SK-N-SH treated with all-trans-retinoic acid at 6 μM for 48 hours (cell line): ENCODE data around the gene REXO1.

ENCODE experiments used
- ATAC-seq: fragments of 200-7000 bp; cut with Tn5 transposase; 3 replicates; pipeline ENCODE4 v1.9.1; 2020; ENCODE audit warnings: mild to moderate bottlenecking, moderate library complexity
- ARNTL ChIP-seq: fragments of 450-650 bp; formaldehyde crosslinking; IDR thresholded peaks from 2 replicates; pipeline ENCODE4 v1.5.0; 2020; ENCODE audit warnings: low read depth, mild to moderate bottlenecking, moderate library complexity, borderline replicate concordance
- BACH2 ChIP-seq: fragments of 250-450 bp; sonication (Bioruptor Pico); IDR thresholded peaks from 2 replicates; pipeline ENCODE4 v1.9.0; 2021; ENCODE audit warnings: mild to moderate bottlenecking, borderline replicate concordance
- CREB5 ChIP-seq: fragments of 250-450 bp; sonication (Bioruptor Pico); IDR thresholded peaks from 2 replicates; pipeline ENCODE4 v1.5.1; 2020; ENCODE audit warnings: low read depth, mild to moderate bottlenecking, moderate library complexity
- CSDC2 ChIP-seq: fragments of 250-450 bp; sonication (Bioruptor Pico); IDR thresholded peaks from 2 replicates; pipeline ENCODE4 v1.5.0; 2020; ENCODE audit warnings: mild to moderate bottlenecking, moderate library complexity
- CSRNP3 ChIP-seq: fragments of 250-450 bp; sonication (Bioruptor Pico); IDR thresholded peaks from 2 replicates; pipeline ENCODE4 v1.5.1; 2021; ENCODE audit warnings: mild to moderate bottlenecking, moderate library complexity
- ESRRG ChIP-seq: fragments of 250-450 bp; sonication (Bioruptor Pico); IDR thresholded peaks from 2 replicates; pipeline ENCODE4 v1.6.1; 2021; ENCODE audit warnings: mild to moderate bottlenecking
- GLIS3 ChIP-seq: fragments of 250-450 bp; sonication (Bioruptor Pico); IDR thresholded peaks from 2 replicates; pipeline ENCODE4 v1.5.0; 2020; ENCODE audit warnings: mild to moderate bottlenecking, moderate library complexity
- ISL1 ChIP-seq: fragments of 250-450 bp; sonication (Bioruptor Pico); IDR thresholded peaks from 2 replicates; pipeline ENCODE4 v2.1.2; 2022; ENCODE audit warnings: mild to moderate bottlenecking, moderate library complexity
- OSR1 ChIP-seq: fragments of 250-450 bp; sonication (Bioruptor Pico); IDR thresholded peaks from 2 replicates; pipeline ENCODE4 v1.8.0; 2022; ENCODE audit warnings: moderate library complexity, mild to moderate bottlenecking, inconsistent platforms
- POU6F1 ChIP-seq: fragments of 250-450 bp; sonication (Bioruptor Pico); IDR thresholded peaks from 2 replicates; pipeline ENCODE4 v1.8.0; 2021; ENCODE audit warnings: low read depth, mild to moderate bottlenecking, moderate library complexity, borderline replicate concordance
- PPARA ChIP-seq: fragments of 250-450 bp; sonication (Bioruptor Pico); IDR thresholded peaks from 2 replicates; pipeline ENCODE4 v1.5.0; 2020; ENCODE audit warnings: mild to moderate bottlenecking, borderline replicate concordance
- RARB ChIP-seq: fragments of 250-450 bp; sonication (Bioruptor Pico); IDR thresholded peaks from 2 replicates; pipeline ENCODE4 v1.8.0; 2021; ENCODE audit warnings: mild to moderate bottlenecking, moderate library complexity
- SNAI2 ChIP-seq: fragments of 250-450 bp; sonication (Bioruptor Pico); IDR thresholded peaks from 2 replicates; pipeline ENCODE4 v1.5.0; 2020; ENCODE audit warnings: mild to moderate bottlenecking, moderate library complexity
- TCF4 ChIP-seq: fragments of 250-450 bp; sonication (Bioruptor Pico); IDR thresholded peaks from 2 replicates; pipeline ENCODE4 v1.8.0; 2021; ENCODE audit warnings: mild to moderate bottlenecking, moderate library complexity, borderline replicate concordance
- TSHZ2 ChIP-seq: fragments of 250-450 bp; sonication (Bioruptor Pico); IDR thresholded peaks from 2 replicates; pipeline ENCODE4 v1.5.0; 2020; ENCODE audit warnings: mild to moderate bottlenecking, moderate library complexity
- ZC3H10 ChIP-seq: fragments of 250-450 bp; sonication (Bioruptor Pico); IDR thresholded peaks from 2 replicates; pipeline ENCODE4 v1.5.1; 2021; ENCODE audit warnings: mild to moderate bottlenecking, moderate library complexity
- ZFP3 ChIP-seq: fragments of 250-450 bp; sonication (Bioruptor Pico); IDR thresholded peaks from 2 replicates; pipeline ENCODE4 v1.5.0; 2020; ENCODE audit warnings: mild to moderate bottlenecking, moderate library complexity
- ZFP30 ChIP-seq: fragments of 450-650 bp; formaldehyde crosslinking; IDR thresholded peaks from 2 replicates; pipeline ENCODE4 v1.5.0; 2022; ENCODE audit warnings: mild to moderate bottlenecking, moderate library complexity
- ZNF565 ChIP-seq: fragments of 450-650 bp; formaldehyde crosslinking; conservative IDR thresholded peaks from 2 replicates; pipeline ENCODE4 v1.5.0; 2020; ENCODE audit warnings: low read depth, mild to moderate bottlenecking, moderate library complexity
- ZNF70 ChIP-seq: fragments of 450-650 bp; formaldehyde crosslinking; IDR thresholded peaks from 2 replicates; pipeline ENCODE4 v1.5.0; 2020; ENCODE audit warnings: mild to moderate bottlenecking, moderate library complexity
- ZNF8 ChIP-seq: fragments of 450-650 bp; formaldehyde crosslinking; IDR thresholded peaks from 2 replicates; pipeline ENCODE4 v1.5.0; 2020; ENCODE audit warnings: mild to moderate bottlenecking, moderate library complexity

Gene REXO1

GRCh38 chr19:1826557-1827521, 21.4 kb downstream of the REXO1 start (continued):
- TF ChIP-seq RARB (CRISPR knock-in tag), result no peak
- no peak for TF ChIP-seq ESRRG
- no peak for TF ChIP-seq ZC3H10 (CRISPR knock-in tag)
- TF ChIP-seq ZNF565 (CRISPR knock-in tag), result no peak

GRCh38 chr19:1825909-1826556, 22.2 kb downstream of the REXO1 start:
- peak; percentile 90 for ATAC-seq
- no peak for TF ChIP-seq TCF4 (CRISPR knock-in tag)
- no peak for TF ChIP-seq ZNF8
- TF ChIP-seq ZNF70, result no peak
- no peak for TF ChIP-seq RARB (CRISPR knock-in tag)
- no peak for TF ChIP-seq ISL1 (CRISPR knock-in tag)
- no peak for TF ChIP-seq POU6F1 (CRISPR knock-in tag)
- no peak for TF ChIP-seq ZFP30 (CRISPR knock-in tag)
- TF ChIP-seq ARNTL (CRISPR knock-in tag), result no peak
- no peak for TF ChIP-seq OSR1 (CRISPR knock-in tag)
- no peak for TF ChIP-seq ESRRG
- no peak for TF ChIP-seq ZC3H10 (CRISPR knock-in tag)
- TF ChIP-seq ZNF565 (CRISPR knock-in tag), result no peak
- no peak for TF ChIP-seq SNAI2
- TF ChIP-seq GLIS3 (CRISPR knock-in tag), result no peak
- TF ChIP-seq PPARA (CRISPR knock-in tag), result no peak
- no peak for TF ChIP-seq TSHZ2
- TF ChIP-seq, all 23 proteins: peak for 0

GRCh38 chr19:1824252-1824622, 24.0 kb downstream of the REXO1 start:
- ATAC-seq, result no peak
- no peak for TF ChIP-seq ARNTL (CRISPR knock-in tag)
- TF ChIP-seq ESRRG, result no peak
- no peak for TF ChIP-seq CREB5
- no peak for TF ChIP-seq ISL1 (CRISPR knock-in tag)

- no peak for ATAC-seq
- TF ChIP-seq PPARA (CRISPR knock-in tag) (no peak), ZFP3 (CRISPR knock-in tag) (no peak), CSDC2 (CRISPR knock-in tag) (no peak), ZFP30 (CRISPR knock-in tag) (no peak), ISL1 (CRISPR knock-in tag) (no peak), TCF4 (CRISPR knock-in tag) (no peak), OSR1 (CRISPR knock-in tag) (no peak), TSHZ2 (no peak), BACH2 (CRISPR knock-in tag) (no peak), CSRNP3 (CRISPR knock-in tag) (no peak), RARB (CRISPR knock-in tag) (no peak), ZNF8 (no peak), ESRRG (no peak)
Measured at GRCh38 chr19:1823539-1824251, 24.6 kb downstream of the REXO1 start.
